ENCODE results near the gene CEACAM6. TPM values are rescaled to one million over a fixed set of nuclear protein-coding genes. Genes with fewer than 3 reads are reported as not detected.
"Not testable (repeated sequence)": the region's sequence is repeated elsewhere in the genome, so short reads cannot be mapped to it uniquely, and the experiment has no call there.

CEACAM6 gene
- polyA plus RNA-seq, 1 experiment = not detected

- no peak for DNase-seq (ENCODE audit: low read depth, low spot score)
- H3K27ac ChIP-seq (ENCODE audit: low read depth, low read length) = no peak overlapping the region
- H3K9me3 ChIP-seq (ENCODE audit: control insufficient read depth, insufficient read depth, low read length) = no peaks in the 10 kb centered on the region; the same call in 1 of the 2 replicates
- CTCF ChIA-PET = no interaction called here
- POLR2A ChIA-PET = no interaction called here
- no peak overlapping the region for H3K4me3 ChIP-seq (ENCODE audit: low read depth, low read length)
- H3K27me3 ChIP-seq (ENCODE audit: control insufficient read depth, insufficient read depth, low read length) = peaks cover 2% of the 10 kb centered on the region
- TF ChIP-seq CTCF (IDR thresholded peaks at IDR 0.05; ENCODE audit: low read depth, low read length) = no peak
These were observed 11.8 kb downstream of the CEACAM6 start for GRCh38 chr19:41767115-41767514.

DNA sequence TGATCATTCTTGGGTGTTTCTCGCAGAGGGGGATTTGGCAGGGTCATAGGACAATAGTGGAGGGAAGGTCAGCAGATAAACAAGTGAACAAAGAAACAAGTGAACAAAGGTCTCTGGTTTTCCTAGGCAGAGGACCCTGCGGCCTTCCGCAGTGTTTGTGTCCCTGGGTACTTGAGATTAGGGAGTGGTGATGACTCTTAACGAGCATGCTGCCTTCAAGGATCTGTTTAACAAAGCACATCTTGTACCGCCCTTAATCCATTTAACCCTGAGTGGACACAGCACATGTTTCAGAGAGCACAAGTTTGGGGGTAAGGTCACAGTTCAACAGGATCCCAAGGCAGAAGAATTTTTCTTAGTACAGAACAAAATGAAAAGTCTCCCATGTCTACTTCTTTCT, 12.8 kb downstream of the CEACAM6 start:
- POLR2A ChIA-PET; H3K27me3 ChIP-seq (ENCODE audit: control insufficient read depth, insufficient read depth, low read length); H3K9me3 ChIP-seq (ENCODE audit: control insufficient read depth, insufficient read depth, low read length); H3K4me3 ChIP-seq (ENCODE audit: low read depth, low read length); DNase-seq (ENCODE audit: low read depth, low spot score); CTCF ChIA-PET; H3K27ac ChIP-seq (ENCODE audit: low read depth, low read length): not testable (repeated sequence)

GRCh38 chr19:41769608-41770007, 14.3 kb downstream of the CEACAM6 start:
- ChIA-PET POLR2A (no interaction called here), CTCF (interaction anchor here (0.8 to 2.1 kb wide), 5 partner anchors 16 to 127 kb away, joined by 3 to 6 read pairs (median 3); no protein-coding TSS in a partner anchor)
- peaks cover 2% of the 10 kb centered on the region for H3K27me3 ChIP-seq (ENCODE audit: control insufficient read depth, insufficient read depth, low read length)

GRCh38 chr19:41771410-41771809, 16.1 kb downstream of the CEACAM6 start:
- POLR2A ChIA-PET = no interaction called here
- no peaks in the 10 kb centered on the region for H3K27me3 ChIP-seq (ENCODE audit: control insufficient read depth, insufficient read depth, low read length)
- H3K4me3 ChIP-seq (ENCODE audit: low read depth, low read length) = no peak overlapping the region
- no peak for DNase-seq (ENCODE audit: low read depth, low spot score)
- no peaks in the 10 kb centered on the region; the same call in 1 of the 2 replicates for H3K9me3 ChIP-seq (ENCODE audit: control insufficient read depth, insufficient read depth, low read length)
- CTCF ChIA-PET = no interaction called here
- no peak overlapping the region for H3K27ac ChIP-seq (ENCODE audit: low read depth, low read length)
- no peak for TF ChIP-seq CTCF (IDR thresholded peaks at IDR 0.05; ENCODE audit: low read depth, low read length)

More at GRCh38 chr19:41769608-41770007, 14.3 kb downstream of the CEACAM6 start:
- DNase-seq (ENCODE audit: low read depth, low spot score) = no peak
- H3K27ac ChIP-seq (ENCODE audit: low read depth, low read length) = no peak overlapping the region
- TF ChIP-seq CTCF (IDR thresholded peaks at IDR 0.05; ENCODE audit: low read depth, low read length) = no peak
- no peaks in the 10 kb centered on the region; the same call in 1 of the 2 replicates for H3K9me3 ChIP-seq (ENCODE audit: control insufficient read depth, insufficient read depth, low read length)
- no peak overlapping the region for H3K4me3 ChIP-seq (ENCODE audit: low read depth, low read length)

DNA sequence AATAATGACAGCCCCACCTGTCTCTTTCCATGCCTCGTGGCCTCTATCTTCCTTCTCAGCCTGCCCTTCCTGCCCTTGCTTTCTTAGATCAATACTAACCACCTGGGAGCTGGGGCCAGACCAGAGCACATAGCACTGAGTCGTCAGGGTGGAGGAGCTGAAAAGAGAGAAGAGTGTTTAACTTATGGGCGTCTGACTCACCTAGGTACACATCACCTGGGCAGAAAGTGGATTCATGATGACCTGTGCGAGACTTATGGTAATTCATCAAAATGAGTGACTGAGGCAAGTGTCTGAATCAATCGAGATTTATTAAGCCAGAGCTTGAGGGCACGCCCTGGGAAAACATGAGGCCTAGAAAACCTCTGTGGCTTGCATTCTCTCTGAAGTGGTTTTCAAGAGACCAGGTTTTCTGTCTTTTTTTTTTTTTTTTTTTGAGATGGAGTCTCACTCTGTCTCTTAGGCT, 19.2 kb downstream of the CEACAM6 start:
- Histone ChIP-seq H3K27me3 (ENCODE audit: control insufficient read depth, insufficient read depth, low read length) (no peaks in the 10 kb centered on the region), H3K4me3 (ENCODE audit: low read depth, low read length) (no peak overlapping the region), H3K9me3 (ENCODE audit: control insufficient read depth, insufficient read depth, low read length) (no peaks in the 10 kb centered on the region), H3K27ac (ENCODE audit: low read depth, low read length) (no peak overlapping the region)
- POLR2A ChIA-PET = no interaction called here
- no peak for TF ChIP-seq CTCF (IDR thresholded peaks at IDR 0.05; ENCODE audit: low read depth, low read length)
- DNase-seq (ENCODE audit: low read depth, low spot score) = no peak
- CTCF ChIA-PET = interaction anchor here (2.5 kb wide), 1 partner anchor 11 kb away, joined by 8 read pairs; no protein-coding TSS in a partner anchor
